MM.1S (cell line): ENCODE data around the gene ANKH.

ENCODE experiments used
- CTCF ChIP-seq: fragments of 300-600 bp; sonication (generic); IDR thresholded peaks from 2 replicates; pipeline ENCODE4 v1.5.1; 2016; ENCODE audit warnings: antibody characterized with exemption, low read length, mixed read lengths
- EZH2 ChIP-seq: fragments of 300-600 bp; sonication (generic); optimal IDR thresholded peaks from 2 replicates; pipeline ENCODE3; 2017; ENCODE audit warnings: low read depth, mild to moderate bottlenecking, antibody characterized with exemption, low read length, mixed read lengths

GRCh38 chr5:14790911-14791310 is 80.7 kb downstream of the ANKH start:
- TF ChIP-seq CTCF (no peak), EZH2 (no peak)
